ENCODE results near the gene PDE4B. TPM values are rescaled to one million over a fixed set of nuclear protein-coding genes. Genes with fewer than 3 reads are reported as not detected.

Gene PDE4B
- total and polyA plus RNA-seq, 2 donors from 2014 or later: 2.0 to 8.7 TPM

DNA sequence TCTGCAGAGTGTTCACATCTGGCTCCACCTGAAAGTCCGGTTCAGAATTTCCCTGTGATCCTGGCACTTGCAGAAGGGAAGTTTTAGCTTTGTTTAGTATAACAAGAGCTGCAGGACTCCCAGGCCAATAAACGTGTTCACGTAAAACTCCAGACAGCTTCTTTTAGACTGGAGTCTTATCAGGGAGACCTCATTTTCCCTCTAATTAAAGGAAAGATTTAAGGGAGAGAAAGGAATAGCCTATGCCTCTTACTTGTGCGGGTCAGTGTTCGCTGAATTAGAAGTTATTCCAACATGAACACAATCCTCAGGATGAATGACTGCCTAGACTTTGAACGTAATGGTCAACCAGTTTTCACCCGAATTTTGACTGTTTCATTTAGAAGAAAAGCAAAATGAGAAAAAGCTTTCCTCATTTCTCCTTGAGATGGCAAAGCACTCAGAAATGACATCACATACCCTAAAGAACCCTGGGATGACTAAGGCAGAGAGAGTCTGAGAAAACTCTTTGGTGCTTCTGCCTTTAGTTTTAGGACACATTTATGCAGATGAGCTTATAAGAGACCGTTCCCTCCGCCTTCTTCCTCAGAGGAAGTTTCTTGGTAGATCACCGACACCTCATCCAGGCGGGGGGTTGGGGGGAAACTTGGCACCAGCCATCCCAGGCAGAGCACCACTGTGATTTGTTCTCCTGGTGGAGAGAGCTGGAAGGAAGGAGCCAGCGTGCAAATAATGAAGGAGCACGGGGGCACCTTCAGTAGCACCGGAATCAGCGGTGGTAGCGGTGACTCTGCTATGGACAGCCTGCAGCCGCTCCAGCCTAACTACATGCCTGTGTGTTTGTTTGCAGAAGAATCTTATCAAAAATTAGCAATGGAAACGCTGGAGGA lies 539.2 kb downstream of the PDE4B start:
- Histone ChIP-seq H3K36me3 (ENCODE audit: control insufficient read depth in 2 of 3, insufficient read depth in 3 of 3, low read length in 3 of 3) (no peaks in the 10 kb centered on the region), H3K9me3 (ENCODE audit: control insufficient read depth in 2 of 3, insufficient read depth in 1 of 3, low read length in 3 of 3) (no peaks in the 10 kb centered on the region), H3K4me3 (ENCODE audit: low read length in 3 of 3) (peak overlapping the region; percentile 55 to 72 (median 61)), H3K4me1 (ENCODE audit: control insufficient read depth in 2 of 3, insufficient read depth in 2 of 3, low read depth in 1 of 3, low read length in 3 of 3) (peaks cover 0 to 7% (median 0%) of the 10 kb centered on the region in 3 donors), H3K9ac (ENCODE audit: low read length in 3 of 3) (peak overlapping the region; percentile 35 to 59 (median 48)), H3K27me3 (ENCODE audit: control insufficient read depth, insufficient read depth, low read length) (no peaks in the 10 kb centered on the region), H3K27ac (ENCODE audit: low read depth in 2 of 2, low read length in 2 of 2) (peak overlapping the region; percentile 59 to 86)
- DNase-seq: peak; percentile 58 to 85 (median 72)
- intact Hi-C loops (cut with DNase I): no loop called here
- FAIRE-seq: no peak
- TF ChIP-seq CTCF (IDR thresholded peaks at IDR 0.05; ENCODE audit: borderline replicate concordance, extremely low read depth, insufficient read depth): no peak

DNA sequence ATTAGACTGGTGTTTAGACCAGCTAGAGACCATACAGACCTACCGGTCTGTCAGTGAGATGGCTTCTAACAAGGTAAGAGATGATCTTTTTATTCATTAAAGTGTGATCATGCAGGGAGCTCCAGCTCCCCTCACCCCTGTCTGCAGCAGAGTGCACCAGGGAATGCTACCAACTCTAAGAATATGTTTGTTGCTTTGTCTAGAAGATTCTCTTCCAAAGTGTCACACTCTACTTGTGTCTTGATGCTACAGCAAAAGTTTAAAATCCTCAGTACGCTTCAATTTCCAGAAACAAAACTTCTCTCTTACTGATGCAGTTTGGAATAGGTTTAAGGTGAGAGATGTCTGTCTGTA lies 539.8 kb downstream of the PDE4B start:
- H3K4me3 ChIP-seq (ENCODE audit: low read length in 3 of 3): peak overlapping the region; percentile 55 to 72 (median 61)
- DNase-seq: peak in 1 of 5 donors; percentile 18
- peaks cover 0 to 7% (median 0%) of the 10 kb centered on the region in 3 donors for H3K4me1 ChIP-seq (ENCODE audit: control insufficient read depth in 2 of 3, insufficient read depth in 2 of 3, low read depth in 1 of 3, low read length in 3 of 3)
- no peak for FAIRE-seq
- peak overlapping the region; percentile 59 to 86 for H3K27ac ChIP-seq (ENCODE audit: low read depth in 2 of 2, low read length in 2 of 2)
- intact Hi-C loops (cut with DNase I): no loop called here
- no peaks in the 10 kb centered on the region for H3K27me3 ChIP-seq (ENCODE audit: control insufficient read depth, insufficient read depth, low read length)
- no peak for TF ChIP-seq CTCF (IDR thresholded peaks at IDR 0.05; ENCODE audit: borderline replicate concordance, extremely low read depth, insufficient read depth)
- H3K9ac ChIP-seq (ENCODE audit: low read length in 3 of 3): peak overlapping the region; percentile 35 to 59 (median 48)
- no peaks in the 10 kb centered on the region for H3K36me3 ChIP-seq (ENCODE audit: control insufficient read depth in 2 of 3, insufficient read depth in 3 of 3, low read length in 3 of 3)
- no peaks in the 10 kb centered on the region for H3K9me3 ChIP-seq (ENCODE audit: control insufficient read depth in 2 of 3, insufficient read depth in 1 of 3, low read length in 3 of 3)

DNA sequence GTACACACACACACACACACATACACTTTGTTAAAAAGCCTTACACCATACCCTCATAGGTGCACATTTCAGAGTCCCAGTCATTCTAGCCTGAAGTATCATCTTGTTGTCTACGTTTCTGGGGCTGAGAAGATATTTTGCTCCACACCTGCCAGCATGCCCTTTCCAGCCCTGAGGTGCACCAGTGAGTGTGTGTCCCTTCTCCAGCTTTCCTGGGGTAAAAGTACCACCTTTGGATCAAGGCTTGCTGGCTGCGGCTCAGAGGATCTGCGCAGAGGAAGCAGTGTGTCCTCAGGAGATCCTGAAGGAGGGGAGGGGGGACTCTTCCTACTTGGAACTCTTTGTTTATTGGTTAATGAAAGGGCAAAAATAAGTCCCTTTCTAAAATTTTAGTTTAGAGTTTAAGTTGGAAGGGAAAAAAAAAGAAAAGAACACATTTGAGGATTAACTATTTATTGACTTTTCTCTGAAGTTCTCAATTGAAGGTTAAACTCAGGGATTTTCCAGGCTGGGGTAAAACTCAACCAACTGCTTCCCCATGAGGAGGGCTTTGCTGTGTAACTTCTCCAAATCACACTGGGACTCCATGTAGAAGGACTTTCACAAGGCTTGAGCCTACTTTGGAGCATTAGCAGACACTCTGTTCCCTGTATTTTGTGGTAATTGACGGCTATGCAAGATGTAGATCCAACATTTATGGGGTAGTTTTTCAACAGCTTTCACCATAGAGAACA lies 540.9 kb downstream of the PDE4B start:
- Histone ChIP-seq H3K4me3 (ENCODE audit: low read length in 3 of 3) (peak overlapping the region in 2 of 3 donors; percentile 61 to 72), H3K9ac (ENCODE audit: low read length in 3 of 3) (no peak overlapping the region), H3K27me3 (ENCODE audit: control insufficient read depth, insufficient read depth, low read length) (no peaks in the 10 kb centered on the region), H3K27ac (ENCODE audit: low read depth in 2 of 2, low read length in 2 of 2) (peak overlapping the region; percentile 60 to 66), H3K4me1 (ENCODE audit: control insufficient read depth in 2 of 3, insufficient read depth in 2 of 3, low read depth in 1 of 3, low read length in 3 of 3) (peaks cover 0 to 7% (median 0%) of the 10 kb centered on the region in 3 donors), H3K36me3 (ENCODE audit: control insufficient read depth in 2 of 3, insufficient read depth in 3 of 3, low read length in 3 of 3) (no peaks in the 10 kb centered on the region), H3K9me3 (ENCODE audit: control insufficient read depth in 2 of 3, insufficient read depth in 1 of 3, low read length in 3 of 3) (no peaks in the 10 kb centered on the region)
- TF ChIP-seq CTCF (IDR thresholded peaks at IDR 0.05; ENCODE audit: borderline replicate concordance, extremely low read depth, insufficient read depth): no peak
- FAIRE-seq (no peak), DNase-seq (peak in 1 of 5 donors; percentile 57)
- intact Hi-C loops (cut with DNase I): no loop called here

Measured in kidney (tissue), 14 donors.